OCI-LY3 (cell line): ENCODE results near the gene CNTFR.

Experiments used
- EZH2phosphoT487 ChIP-seq: fragments of 200-600 bp; shearing (Covaris generic); IDR thresholded peaks from 2 replicates; pipeline ENCODE4 v1.6.1; 2018; ENCODE audit warnings: antibody characterized with exemption, mixed run types, low read depth
- TF ChIP-seq, protein P1 (sequence below): fragments of 200-600, 300-600 bp; sonication (generic); IDR thresholded peaks from 2 replicates; pipeline ENCODE4 v1.5.1; 2014; ENCODE audit warnings: antibody characterized with exemption, low read length, low read depth

- TF ChIP-seq, protein P1, sequence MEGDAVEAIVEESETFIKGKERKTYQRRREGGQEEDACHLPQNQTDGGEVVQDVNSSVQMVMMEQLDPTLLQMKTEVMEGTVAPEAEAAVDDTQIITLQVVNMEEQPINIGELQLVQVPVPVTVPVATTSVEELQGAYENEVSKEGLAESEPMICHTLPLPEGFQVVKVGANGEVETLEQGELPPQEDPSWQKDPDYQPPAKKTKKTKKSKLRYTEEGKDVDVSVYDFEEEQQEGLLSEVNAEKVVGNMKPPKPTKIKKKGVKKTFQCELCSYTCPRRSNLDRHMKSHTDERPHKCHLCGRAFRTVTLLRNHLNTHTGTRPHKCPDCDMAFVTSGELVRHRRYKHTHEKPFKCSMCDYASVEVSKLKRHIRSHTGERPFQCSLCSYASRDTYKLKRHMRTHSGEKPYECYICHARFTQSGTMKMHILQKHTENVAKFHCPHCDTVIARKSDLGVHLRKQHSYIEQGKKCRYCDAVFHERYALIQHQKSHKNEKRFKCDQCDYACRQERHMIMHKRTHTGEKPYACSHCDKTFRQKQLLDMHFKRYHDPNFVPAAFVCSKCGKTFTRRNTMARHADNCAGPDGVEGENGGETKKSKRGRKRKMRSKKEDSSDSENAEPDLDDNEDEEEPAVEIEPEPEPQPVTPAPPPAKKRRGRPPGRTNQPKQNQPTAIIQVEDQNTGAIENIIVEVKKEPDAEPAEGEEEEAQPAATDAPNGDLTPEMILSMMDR: no peak
- TF ChIP-seq EZH2phosphoT487: no peak
Measured at GRCh38 chr9:34610434-34611206, 21.1 kb upstream of the CNTFR start.
